Thymus (tissue), 11 donors: ENCODE results near the gene PRDM16. TPM values are rescaled to one million over a fixed set of nuclear protein-coding genes. Genes with fewer than 3 reads are reported as not detected.
"Not testable (repeated sequence)": the region's sequence is repeated elsewhere in the genome, so short reads cannot be mapped to it uniquely, and the experiment has no call there.

ENCODE experiments used
- DNase-seq, 9 donors: peaks; one replicate each; pipeline ENCODE4 v3.0.0-alpha.2; 2013; ENCODE audit warnings: low spot score in 9 of 9, low read depth in 6 of 9, missing footprints in 1 of 9
- H3K27ac ChIP-seq, 2 donors: one replicate each; pipeline ENCODE4 v1.5.1; 2013; ENCODE audit warnings: control low read depth in 1 of 2, low read depth in 1 of 2, low read length in 1 of 2, mild to moderate bottlenecking in 1 of 2, moderate library complexity in 1 of 2
- H3K27me3 ChIP-seq, 2 donors: one replicate each; pipeline ENCODE4 v1.5.1; 2013; ENCODE audit warnings: low read length in 1 of 2; ENCODE audit not compliant: control insufficient read depth in 2 of 2, insufficient read depth in 1 of 2
- H3K36me3 ChIP-seq, 2 donors: one replicate each; pipeline ENCODE4 v1.5.1; 2013; ENCODE audit warnings: low read length in 1 of 2, mild to moderate bottlenecking in 1 of 2, moderate library complexity in 1 of 2; ENCODE audit not compliant: control insufficient read depth in 2 of 2, insufficient read depth in 2 of 2
- H3K4me1 ChIP-seq, 2 donors: one replicate each; pipeline ENCODE4 v1.5.1; 2013; ENCODE audit warnings: low read length in 2 of 2; ENCODE audit not compliant: control insufficient read depth in 2 of 2, insufficient read depth in 2 of 2
- H3K4me3 ChIP-seq, 2 donors: one replicate each; pipeline ENCODE4 v1.5.1; 2013; ENCODE audit warnings: low read length in 2 of 2, control low read depth in 1 of 2, mild to moderate bottlenecking in 1 of 2
- H3K9me3 ChIP-seq, 2 donors: one replicate each; pipeline ENCODE4 v1.5.1; 2013; ENCODE audit warnings: low read length in 1 of 2, mild to moderate bottlenecking in 1 of 2; ENCODE audit not compliant: control insufficient read depth in 2 of 2, insufficient read depth in 1 of 2
- WGBS: extraction: QIAGEN DNeasy Blood & Tissue Kit; methylation state at CpG from one replicate; pipeline ENCODE4 v1.1.7; 2013; 5-methylcytosine and 5-hydroxymethylcytosine counted together
- polyA plus RNA-seq: library from polyadenylated mRNA; stranded (reverse); fragments of 200-250 nt; gene quantifications from one replicate; pipeline ENCODE4 v1.2.3, GENCODE V29; 2013
- total RNA-seq: library from RNA; stranded (reverse); fragments of 120-200 nt; gene quantifications from one replicate; pipeline ENCODE4 v1.2.4, GENCODE V29; 2013
- donor health status: healthy.

PRDM16 gene
- total and polyA plus RNA-seq, 2 donors = 0.09 to 0.55 TPM

DNA sequence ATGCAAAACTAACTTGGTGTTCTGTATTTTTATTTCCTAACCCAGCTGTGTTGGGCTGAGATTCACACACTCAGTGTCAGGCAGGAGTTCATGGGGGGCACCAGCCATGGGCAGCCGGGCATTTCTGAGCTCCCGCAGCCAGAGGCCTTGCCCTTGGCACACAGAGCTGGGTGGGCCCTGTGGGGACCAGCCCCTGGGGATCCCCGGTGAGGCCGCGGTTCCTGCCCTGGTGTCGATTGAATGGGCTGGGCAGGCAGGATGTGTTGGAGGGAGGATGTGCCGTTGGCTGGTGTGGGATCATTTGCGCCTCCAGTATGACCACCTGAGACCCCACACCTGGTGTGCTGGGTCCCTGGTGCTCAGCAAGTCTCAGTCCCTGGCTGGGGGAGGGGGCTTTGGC is 91.0 kb downstream of the PRDM16 start:
- WGBS = 95% methylated on average over 8 of the region's 8 CpGs
- H3K27ac ChIP-seq = no peak overlapping the region

GRCh38 chr1:3160647-3161145 is 91.7 kb downstream of the PRDM16 start:
- DNase-seq = peak in 1 of 9 donors; percentile 9
- H3K4me1 ChIP-seq = peaks cover 0 to 9% of the 10 kb centered on the region in 2 donors
- no peaks in the 10 kb centered on the region for H3K36me3 ChIP-seq
- no peak overlapping the region for H3K4me3 ChIP-seq
- WGBS = 39% methylated on average over 12 of the region's 12 CpGs
- H3K27ac ChIP-seq = no peak overlapping the region
- H3K9me3 ChIP-seq = no peaks in the 10 kb centered on the region
- H3K27me3 ChIP-seq = peaks cover 11 to 50% of the 10 kb centered on the region in 2 donors

More for the DNA sequence above, 91.0 kb downstream of the PRDM16 start:
- no peak overlapping the region for H3K4me3 ChIP-seq
- peaks cover 0 to 9% of the 10 kb centered on the region in 2 donors for H3K4me1 ChIP-seq
- H3K9me3 ChIP-seq = no peaks in the 10 kb centered on the region
- peaks cover 16 to 57% of the 10 kb centered on the region in 2 donors for H3K27me3 ChIP-seq
- DNase-seq = no peak
- H3K36me3 ChIP-seq = no peaks in the 10 kb centered on the region

DNA sequence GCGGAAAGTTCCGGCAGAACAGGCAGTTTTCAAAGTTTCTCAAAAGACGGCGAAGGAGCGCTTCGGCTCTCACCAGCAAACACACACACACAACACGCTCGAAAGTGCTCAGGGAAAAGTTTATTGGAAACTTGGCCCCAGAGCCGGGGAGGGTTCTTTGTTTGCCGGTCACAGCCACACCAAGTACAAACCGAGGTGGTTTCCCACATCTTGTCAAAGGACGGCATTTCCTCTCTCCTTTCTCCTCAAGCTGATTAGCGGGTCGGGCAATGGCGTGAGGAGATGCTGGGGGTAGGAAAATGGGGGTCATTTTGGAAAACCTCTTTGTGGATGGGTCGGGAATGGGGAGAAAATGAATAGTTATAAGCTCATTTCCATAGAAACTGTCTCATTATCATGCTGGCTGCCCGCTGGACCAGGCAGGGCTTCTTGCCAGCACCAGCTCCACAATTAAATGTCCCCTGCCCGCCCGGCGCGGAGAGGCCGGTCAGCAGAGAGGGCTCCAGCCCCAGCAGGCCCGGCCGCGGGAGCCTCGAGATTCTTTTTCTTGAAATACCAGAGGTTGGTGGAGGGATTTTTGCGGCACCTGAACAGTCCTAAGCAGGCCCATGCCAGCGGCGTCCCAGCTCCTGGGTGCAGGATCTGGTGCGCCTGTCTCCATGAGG is 92.3 kb downstream of the PRDM16 start:
- no peak overlapping the region for H3K27ac ChIP-seq

DNA sequence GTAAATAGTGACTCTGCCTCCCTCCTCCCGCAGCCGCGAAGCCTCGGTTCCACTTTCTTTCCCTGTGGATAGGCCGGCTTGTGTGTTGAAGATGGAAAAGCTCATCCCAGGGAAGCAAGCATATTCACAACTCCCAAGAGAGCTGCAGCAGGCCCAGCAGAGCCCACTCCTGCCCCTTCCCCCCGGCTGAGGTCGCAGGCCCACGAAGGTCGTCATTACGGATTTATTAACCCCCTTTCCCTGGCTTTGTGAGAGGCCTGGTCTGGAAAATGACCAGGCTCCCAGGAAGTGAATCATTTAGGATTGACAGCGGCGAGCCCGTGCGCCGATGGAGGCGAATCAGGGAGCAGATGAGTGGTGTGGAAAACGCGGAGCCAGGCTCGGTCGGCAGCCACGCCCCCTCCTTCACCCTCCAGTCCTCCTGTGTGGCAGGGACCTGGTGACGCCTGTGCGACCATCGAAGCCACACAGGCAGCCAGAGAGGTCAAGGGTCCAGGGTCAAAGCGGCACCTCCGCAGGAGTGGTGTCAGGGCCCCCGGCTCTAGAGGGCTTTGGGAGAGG is 93.4 kb downstream of the PRDM16 start:
- 98% methylated on average over 27 of the region's 27 CpGs for WGBS
- peaks cover 0 to 9% of the 10 kb centered on the region in 2 donors for H3K4me1 ChIP-seq
- H3K4me3 ChIP-seq = no peak overlapping the region
- no peak for DNase-seq
- no peaks in the 10 kb centered on the region for H3K36me3 ChIP-seq
- H3K27me3 ChIP-seq = peaks cover 11 to 35% of the 10 kb centered on the region in 2 donors
- no peak overlapping the region for H3K27ac ChIP-seq
- H3K9me3 ChIP-seq = no peaks in the 10 kb centered on the region

More for the DNA sequence above, 92.3 kb downstream of the PRDM16 start:
- DNase-seq = peak in 3 of 9 donors; percentile 11 to 35 (median 15)
- peaks cover 0 to 9% of the 10 kb centered on the region in 2 donors for H3K4me1 ChIP-seq
- H3K9me3 ChIP-seq = no peaks in the 10 kb centered on the region
- no peak overlapping the region for H3K4me3 ChIP-seq
- H3K36me3 ChIP-seq = no peaks in the 10 kb centered on the region
- peaks cover 11 to 44% of the 10 kb centered on the region in 2 donors for H3K27me3 ChIP-seq
- 49% methylated on average over 30 of the region's 30 CpGs for WGBS

GRCh38 chr1:3163356-3163755 is 94.4 kb downstream of the PRDM16 start:
- H3K4me1 ChIP-seq = peaks cover 0 to 9% of the 10 kb centered on the region in 2 donors
- WGBS = 94% methylated on average over 15 of the region's 15 CpGs
- no peak for DNase-seq

GRCh38 chr1:3164671-3165070 is 95.7 kb downstream of the PRDM16 start:
- Histone ChIP-seq H3K9me3 (no peaks in the 10 kb centered on the region), H3K36me3 (no peaks in the 10 kb centered on the region), H3K4me1 (peaks cover 0 to 9% of the 10 kb centered on the region in 2 donors), H3K27ac (no peak overlapping the region), H3K27me3 (peaks cover 12 to 34% of the 10 kb centered on the region in 2 donors), H3K4me3 (no peak overlapping the region)
- no peak for DNase-seq
- WGBS = 95% methylated on average over 21 of the region's 21 CpGs

More at GRCh38 chr1:3163356-3163755, 94.4 kb downstream of the PRDM16 start:
- H3K27ac ChIP-seq = no peak overlapping the region
- H3K9me3 ChIP-seq = no peaks in the 10 kb centered on the region
- H3K36me3 ChIP-seq = no peaks in the 10 kb centered on the region
- peaks cover 11 to 32% of the 10 kb centered on the region in 2 donors for H3K27me3 ChIP-seq
- H3K4me3 ChIP-seq = no peak overlapping the region

GRCh38 chr1:3165189-3165588 is 96.2 kb downstream of the PRDM16 start:
- H3K27me3 ChIP-seq = peaks cover 13 to 35% of the 10 kb centered on the region in 2 donors
- DNase-seq, H3K36me3 ChIP-seq, H3K4me1 ChIP-seq, H3K27ac ChIP-seq, H3K9me3 ChIP-seq, H3K4me3 ChIP-seq: not testable (repeated sequence)
- 98% methylated on average over 1 of the region's 1 CpG for WGBS

DNA sequence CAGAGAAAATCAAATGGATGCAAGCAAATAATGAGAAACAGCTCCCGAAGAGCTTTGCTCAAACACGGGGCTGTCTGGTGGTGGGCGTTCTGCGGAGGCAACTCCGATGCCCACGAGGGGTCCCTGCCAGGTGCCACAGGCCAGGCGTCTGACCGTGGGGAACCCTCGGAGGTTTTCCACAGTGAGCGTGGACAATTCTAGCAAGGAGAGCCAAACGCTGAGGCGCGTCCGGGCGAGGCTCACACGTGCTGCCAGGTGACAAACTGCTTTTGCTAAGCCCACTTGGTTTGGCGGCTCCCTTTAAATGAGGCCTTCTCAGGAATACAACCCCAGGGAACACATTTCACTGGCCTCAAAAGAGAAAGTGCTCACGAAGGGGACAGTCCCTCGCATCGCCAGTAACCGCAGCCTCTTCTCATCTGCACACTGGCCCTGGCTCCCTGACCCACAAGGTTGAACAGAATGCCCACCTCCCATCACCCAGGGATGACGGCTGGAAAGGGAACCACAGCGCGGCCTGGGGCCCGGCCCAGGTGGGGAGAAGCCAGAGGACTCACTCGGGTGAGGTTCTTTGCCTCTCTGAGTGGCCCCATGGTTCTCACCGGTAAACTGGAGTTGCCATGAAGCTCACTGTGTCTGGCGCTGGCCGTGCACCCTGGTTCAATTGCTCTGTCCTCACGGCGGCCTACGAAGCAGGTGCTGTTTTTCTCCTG is 97.4 kb downstream of the PRDM16 start:
- DNase-seq = no peak
- Histone ChIP-seq H3K27me3 (peaks cover 12 to 35% of the 10 kb centered on the region in 2 donors), H3K4me1 (peaks cover 0 to 6% of the 10 kb centered on the region in 2 donors), H3K4me3 (no peak overlapping the region), H3K9me3 (no peaks in the 10 kb centered on the region), H3K27ac (no peak overlapping the region), H3K36me3 (no peaks in the 10 kb centered on the region)
- 96% methylated on average over 32 of the region's 32 CpGs for WGBS

GRCh38 chr1:3167255-3167654 is 98.3 kb downstream of the PRDM16 start:
- Histone ChIP-seq H3K9me3 (no peaks in the 10 kb centered on the region), H3K27ac (no peak overlapping the region), H3K27me3 (peaks cover 11 to 35% of the 10 kb centered on the region in 2 donors), H3K4me1 (peaks cover 0 to 5% of the 10 kb centered on the region in 2 donors), H3K36me3 (no peaks in the 10 kb centered on the region), H3K4me3 (no peak overlapping the region)
- WGBS = 98% methylated on average over 14 of the region's 14 CpGs
- no peak for DNase-seq
